ENCODE data around the gene NTRK2. TPM values are rescaled to one million over a fixed set of nuclear protein-coding genes. Genes with fewer than 3 reads are reported as not detected.

The NTRK2 gene
- total RNA-seq, 8 experiments from 2014 or later, result 0.49 to 238 (median 15.5) TPM

- H3K4me3 ChIP-seq, result no peak overlapping the region
- in situ Hi-C loops (cut with MboI; ENCODE audit: low pct_unique_long_range_greater_than_20kb in 2 of 9, low sequenced_read_pairs in 9 of 9, unreplicated experiment in 9 of 9), result no loop called here
These were observed 41.9 kb downstream of the NTRK2 start for GRCh38 chr9:84711398-84711777.

DNA sequence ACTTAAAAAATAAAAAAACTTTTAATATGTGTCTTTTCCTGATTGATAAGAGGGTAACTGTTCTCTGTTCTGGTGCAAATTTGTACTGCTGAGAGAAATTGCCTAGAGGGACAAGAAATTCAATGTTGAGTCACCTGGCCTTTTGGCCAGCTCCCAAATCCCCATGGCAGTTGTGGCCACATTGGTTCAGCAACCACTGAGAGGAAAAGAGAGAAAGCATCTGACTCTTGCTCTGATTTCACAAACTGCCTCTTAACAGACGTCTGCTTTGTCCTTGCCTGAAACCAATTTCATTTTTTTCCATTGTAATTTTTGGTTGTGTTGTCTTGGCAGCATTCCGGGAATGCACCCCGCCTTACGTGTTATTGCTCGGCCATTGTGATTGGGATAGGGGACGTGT is 42.4 kb downstream of the NTRK2 start:
- Histone ChIP-seq H3K4me1 (replicated peaks in 1 of 2) (peaks cover 0 to 12% of the 10 kb centered on the region in 2 donors), H3K4me3 (no peak overlapping the region), H3K27ac (no peak overlapping the region)
- 20 to 92% (median 81%) methylated on average over 1 to 6 of the region's 6 CpGs; no CpG with 5 or more reads in 1 of the 10 experiments for WGBS, 10 experiments
- peak in 4 of 8 experiments; percentile 18 to 83 (median 44) for ATAC-seq (replicated peaks in 6 of 8)
- in situ Hi-C loops (cut with MboI; ENCODE audit: low pct_unique_long_range_greater_than_20kb in 2 of 9, low sequenced_read_pairs in 9 of 9, unreplicated experiment in 9 of 9), result no loop called here

More at GRCh38 chr9:84711398-84711777, 41.9 kb downstream of the NTRK2 start:
- ATAC-seq (replicated peaks in 6 of 8), result no peak
- peaks cover 0 to 12% of the 10 kb centered on the region in 2 donors for H3K4me1 ChIP-seq (replicated peaks in 1 of 2)
- H3K27ac ChIP-seq, result no peak overlapping the region
- 65 to 100% (median 91%) methylated on average over 1 to 7 of the region's 7 CpGs for WGBS, 10 experiments

GRCh38 chr9:84716217-84716616 is 46.7 kb downstream of the NTRK2 start:
- in situ Hi-C loops (cut with MboI; ENCODE audit: low pct_unique_long_range_greater_than_20kb in 2 of 9, low sequenced_read_pairs in 9 of 9, unreplicated experiment in 9 of 9), result no loop called here
- WGBS, 10 experiments, result 17 to 100% (median 80%) methylated on average over 1 to 3 of the region's 3 CpGs; no CpG with 5 or more reads in 1 of the 10 experiments
- no peak overlapping the region for H3K27ac ChIP-seq

GRCh38 chr9:84718476-84718875 is 48.9 kb downstream of the NTRK2 start:
- H3K4me1 ChIP-seq (replicated peaks in 1 of 2), result peaks cover 0 to 5% of the 10 kb centered on the region in 2 donors
- peak in 1 of 8 experiments; percentile 15 for ATAC-seq (replicated peaks in 6 of 8)
- no peak overlapping the region for H3K27ac ChIP-seq
- in situ Hi-C loops (cut with MboI; ENCODE audit: low pct_unique_long_range_greater_than_20kb in 2 of 9, low sequenced_read_pairs in 9 of 9, unreplicated experiment in 9 of 9), result no loop called here
- H3K4me3 ChIP-seq, result no peak overlapping the region
- WGBS, 10 experiments, result 8 to 89% (median 49%) methylated on average over 1 to 5 of the region's 5 CpGs; no CpG with 5 or more reads in 2 of the 10 experiments

More at GRCh38 chr9:84716217-84716616, 46.7 kb downstream of the NTRK2 start:
- Histone ChIP-seq H3K4me3 (no peak overlapping the region), H3K4me1 (replicated peaks in 1 of 2) (peaks cover 0 to 5% of the 10 kb centered on the region in 2 donors)
- no peak for ATAC-seq (replicated peaks in 6 of 8)

DNA sequence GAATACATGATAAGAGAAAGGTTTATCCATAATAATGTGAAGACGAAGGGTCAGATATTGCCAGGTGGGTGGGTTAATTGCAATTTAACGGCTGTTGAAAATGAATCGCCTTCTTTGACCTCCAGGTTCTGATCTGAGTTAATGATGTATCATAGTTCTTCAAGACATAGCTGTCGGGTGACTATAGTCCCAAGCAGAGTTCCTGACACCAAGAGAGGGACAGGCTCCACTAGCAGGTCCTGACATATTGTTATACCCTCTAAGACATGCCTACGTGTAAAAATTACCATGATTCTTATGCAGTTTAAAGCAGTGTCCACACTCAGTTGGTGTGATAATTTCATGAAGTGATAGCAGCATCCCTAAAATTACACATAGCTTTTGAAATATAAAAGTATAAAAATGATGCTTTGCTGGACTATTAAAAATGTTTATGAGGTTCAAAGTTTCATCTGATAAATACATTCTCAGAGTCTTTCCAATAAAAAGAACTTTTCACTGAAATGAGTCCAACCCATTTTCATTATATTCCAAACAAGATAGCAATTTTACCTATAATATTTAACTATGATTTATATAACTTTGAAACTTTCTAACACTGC is 53.0 kb downstream of the NTRK2 start:
- Histone ChIP-seq H3K4me3 (no peak overlapping the region), H3K27ac (no peak overlapping the region), H3K4me1 (replicated peaks in 1 of 2) (no peaks in the 10 kb centered on the region)
- in situ Hi-C loops (cut with MboI; ENCODE audit: low pct_unique_long_range_greater_than_20kb in 2 of 9, low sequenced_read_pairs in 9 of 9, unreplicated experiment in 9 of 9), result no loop called here
- ATAC-seq (replicated peaks in 6 of 8), result no peak
- WGBS, 10 experiments, result 17 to 100% (median 78%) methylated on average over 1 to 5 of the region's 5 CpGs; no CpG with 5 or more reads in 2 of the 10 experiments

GRCh38 chr9:84723426-84723825 is 53.9 kb downstream of the NTRK2 start:
- H3K27ac ChIP-seq, result no peak overlapping the region
- no peak overlapping the region for H3K4me3 ChIP-seq
- ATAC-seq (replicated peaks in 6 of 8), result no peak
- H3K4me1 ChIP-seq (replicated peaks in 1 of 2), result no peaks in the 10 kb centered on the region
- WGBS, 10 experiments, result 39 to 100% (median 94%) methylated on average over 1 to 3 of the region's 3 CpGs
- in situ Hi-C loops (cut with MboI; ENCODE audit: low pct_unique_long_range_greater_than_20kb in 2 of 9, low sequenced_read_pairs in 9 of 9, unreplicated experiment in 9 of 9), result no loop called here

DNA sequence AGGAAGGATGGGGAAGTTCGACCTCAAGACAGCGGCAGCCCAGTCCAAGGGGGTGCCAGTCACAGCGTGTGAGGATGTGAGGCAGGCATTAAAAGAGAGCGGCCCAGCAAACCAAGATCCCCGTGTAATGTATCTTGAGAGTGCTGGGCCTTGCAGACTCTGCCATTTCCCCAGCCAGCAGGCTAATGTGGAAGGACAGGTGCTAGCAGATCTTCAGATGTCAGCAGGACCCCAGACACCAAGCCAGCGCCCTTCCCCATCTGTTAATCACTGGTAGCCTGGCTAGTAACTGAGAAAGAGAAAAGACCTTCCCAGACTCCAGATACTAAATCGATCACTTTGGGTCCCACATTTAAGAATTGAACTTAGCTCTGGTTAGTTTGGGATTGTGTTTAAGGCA is 62.2 kb downstream of the NTRK2 start:
- whole genome bisulfite sequencing, 10 experiments, result 0 to 100% (median 81%) methylated on average over 1 to 5 of the region's 7 CpGs; no CpG with 5 or more reads in 2 of the 10 experiments
- no peaks in the 10 kb centered on the region for H3K4me1 ChIP-seq (replicated peaks in 1 of 2)
- ATAC-seq (replicated peaks in 6 of 8), result no peak
- H3K4me3 ChIP-seq, result no peak overlapping the region
- no peak overlapping the region for H3K27ac ChIP-seq
- in situ Hi-C loops (cut with MboI; ENCODE audit: low pct_unique_long_range_greater_than_20kb in 2 of 9, low sequenced_read_pairs in 9 of 9, unreplicated experiment in 9 of 9), result no loop called here

DNA sequence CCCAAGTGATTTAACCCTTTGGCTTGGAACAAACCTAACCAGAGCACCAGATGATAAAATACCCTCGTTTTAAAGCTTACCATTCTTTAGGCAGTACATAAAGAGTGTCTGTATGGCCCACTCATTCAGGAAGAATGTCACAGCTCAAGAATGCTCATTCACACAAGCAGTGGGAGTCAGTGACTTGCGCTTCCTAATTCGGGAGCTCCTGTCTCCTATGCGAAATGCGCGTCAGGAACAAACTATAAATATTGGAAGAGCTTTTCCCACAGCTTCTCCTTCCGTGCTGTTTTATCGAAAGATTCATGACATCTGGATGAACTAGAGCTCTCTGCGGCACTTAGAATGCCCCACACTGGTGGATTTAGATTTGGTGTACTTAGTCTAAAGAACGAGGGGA is 66.6 kb downstream of the NTRK2 start:
- ATAC-seq (replicated peaks in 6 of 8), result peak in 1 of 8 experiments; percentile 31
- Histone ChIP-seq H3K4me3 (no peak overlapping the region), H3K4me1 (replicated peaks in 1 of 2) (no peaks in the 10 kb centered on the region), H3K27ac (no peak overlapping the region)
- 37 to 95% (median 82%) methylated on average over 4 to 10 of the region's 10 CpGs; no CpG with 5 or more reads in 2 of the 10 experiments for WGBS, 10 experiments
- in situ Hi-C loops (cut with MboI; ENCODE audit: low pct_unique_long_range_greater_than_20kb in 2 of 9, low sequenced_read_pairs in 9 of 9, unreplicated experiment in 9 of 9), result no loop called here

DNA sequence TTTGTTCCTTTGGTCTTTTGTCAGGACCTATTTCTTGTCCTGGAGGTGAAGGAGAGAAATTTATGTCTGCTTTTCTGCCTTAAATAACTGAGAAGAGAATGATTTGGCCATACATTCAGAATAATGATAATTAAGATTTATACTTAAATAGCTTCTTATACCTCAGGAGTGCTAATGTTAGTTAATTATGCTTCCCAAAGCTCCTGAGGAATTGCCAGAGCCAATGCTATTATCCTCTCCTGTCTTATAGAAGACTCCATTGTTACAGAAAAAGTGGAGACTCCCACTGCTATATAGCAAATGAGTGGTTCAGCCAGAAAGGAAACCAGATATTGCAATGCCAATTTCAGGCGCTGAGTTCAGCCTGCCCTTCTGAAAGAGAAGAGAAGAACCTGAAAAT is 67.0 kb downstream of the NTRK2 start:
- no peak for ATAC-seq (replicated peaks in 6 of 8)
- 27 to 100% (median 83%) methylated on average over 1 of the region's 1 CpG; no CpG with 5 or more reads in 1 of the 10 experiments for WGBS, 10 experiments
- Histone ChIP-seq H3K4me3 (no peak overlapping the region), H3K27ac (no peak overlapping the region), H3K4me1 (replicated peaks in 1 of 2) (no peaks in the 10 kb centered on the region)
- in situ Hi-C loops (cut with MboI; ENCODE audit: low pct_unique_long_range_greater_than_20kb in 2 of 9, low sequenced_read_pairs in 9 of 9, unreplicated experiment in 9 of 9), result no loop called here

DNA sequence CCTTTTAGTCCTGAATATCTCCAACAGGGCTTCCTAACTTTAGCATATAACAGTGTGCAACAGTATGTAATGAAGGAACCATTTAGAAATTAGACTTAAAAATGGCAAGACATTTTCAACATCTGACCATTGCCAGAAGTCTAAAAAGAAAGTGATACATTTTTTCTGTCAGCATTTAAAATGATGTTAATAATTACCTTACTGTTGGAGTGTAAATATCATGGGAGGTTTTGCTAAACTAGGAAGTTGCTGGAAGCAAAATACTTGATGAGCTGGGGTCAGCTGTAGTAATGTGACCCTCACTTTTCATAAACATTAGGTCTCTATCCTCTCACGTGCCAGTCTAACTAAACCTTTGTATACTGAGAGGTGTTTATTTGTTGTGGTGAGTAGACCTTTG is 68.8 kb downstream of the NTRK2 start:
- in situ Hi-C loops (cut with MboI; ENCODE audit: low pct_unique_long_range_greater_than_20kb in 2 of 9, low sequenced_read_pairs in 9 of 9, unreplicated experiment in 9 of 9), result no loop called here
- no peaks in the 10 kb centered on the region for H3K4me1 ChIP-seq (replicated peaks in 1 of 2)
- H3K4me3 ChIP-seq, result no peak overlapping the region
- no peak for ATAC-seq (replicated peaks in 6 of 8)
- 0 to 90% (median 40%) methylated on average over 1 of the region's 1 CpG; no CpG with 5 or more reads in 6 of the 10 experiments for WGBS, 10 experiments
- no peak overlapping the region for H3K27ac ChIP-seq

DNA sequence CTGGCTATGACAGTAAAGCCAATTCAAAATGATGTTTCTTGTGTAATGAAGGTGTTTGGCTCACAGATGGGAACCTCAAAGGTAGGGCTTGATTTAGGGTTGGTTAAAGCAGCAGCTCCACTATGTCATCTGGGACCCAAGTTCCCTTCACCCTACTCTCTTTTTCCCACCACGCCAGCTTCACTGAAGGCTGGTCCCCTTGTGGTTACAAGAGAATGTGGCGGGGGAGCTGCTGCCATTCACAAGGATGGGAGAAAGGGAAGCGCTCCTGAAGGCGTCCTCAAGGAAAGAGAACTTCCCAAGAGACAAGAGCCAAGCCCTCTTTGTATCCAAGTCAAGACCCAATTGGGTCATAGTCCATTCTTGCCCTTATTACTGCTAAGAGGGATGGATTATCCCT is 72.7 kb downstream of the NTRK2 start:
- WGBS, 10 experiments, result 71 to 100% (median 100%) methylated on average over 1 to 4 of the region's 4 CpGs; no CpG with 5 or more reads in 3 of the 10 experiments
- Histone ChIP-seq H3K4me1 (replicated peaks in 1 of 2) (no peaks in the 10 kb centered on the region), H3K27ac (no peak overlapping the region), H3K4me3 (no peak overlapping the region)
- in situ Hi-C loops (cut with MboI; ENCODE audit: low pct_unique_long_range_greater_than_20kb in 2 of 9, low sequenced_read_pairs in 9 of 9, unreplicated experiment in 9 of 9), result no loop called here
- no peak for ATAC-seq (replicated peaks in 6 of 8)

DNA sequence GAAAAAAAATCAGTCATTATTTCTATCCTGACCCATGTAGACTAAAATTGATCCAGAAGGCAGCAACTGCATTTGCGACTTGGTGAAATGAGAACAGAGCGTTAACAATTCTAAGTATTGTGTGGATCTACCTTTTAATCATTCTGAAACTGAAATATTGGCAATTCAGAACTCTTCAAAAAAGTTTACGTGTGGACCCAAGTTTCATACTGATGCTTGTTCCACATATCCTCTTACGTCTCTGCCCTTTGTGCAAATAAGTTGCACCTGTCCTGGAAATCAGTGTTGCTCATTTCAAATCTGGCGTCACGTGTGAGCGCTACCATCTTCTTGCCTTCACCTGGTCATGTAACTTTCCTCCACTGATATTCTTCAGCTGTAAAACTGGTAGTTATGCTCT is 74.7 kb downstream of the NTRK2 start:
- Histone ChIP-seq H3K4me3 (no peak overlapping the region), H3K4me1 (replicated peaks in 1 of 2) (no peaks in the 10 kb centered on the region), H3K27ac (no peak overlapping the region)
- in situ Hi-C loops (cut with MboI; ENCODE audit: low pct_unique_long_range_greater_than_20kb in 2 of 9, low sequenced_read_pairs in 9 of 9, unreplicated experiment in 9 of 9), result no loop called here
- 67 to 100% (median 96%) methylated on average over 2 to 7 of the region's 7 CpGs; no CpG with 5 or more reads in 1 of the 10 experiments for WGBS, 10 experiments
- ATAC-seq (replicated peaks in 6 of 8), result no peak

GRCh38 chr9:84744726-84745125 is 75.2 kb downstream of the NTRK2 start:
- in situ Hi-C loops (cut with MboI; ENCODE audit: low pct_unique_long_range_greater_than_20kb in 2 of 9, low sequenced_read_pairs in 9 of 9, unreplicated experiment in 9 of 9), result no loop called here
- no peaks in the 10 kb centered on the region for H3K4me1 ChIP-seq (replicated peaks in 1 of 2)
- no peak for ATAC-seq (replicated peaks in 6 of 8)
- no peak overlapping the region for H3K4me3 ChIP-seq
- no peak overlapping the region for H3K27ac ChIP-seq
- WGBS, 10 experiments, result 60 to 98% (median 92%) methylated on average over 1 to 11 of the region's 11 CpGs; no CpG with 5 or more reads in 1 of the 10 experiments

- no peak overlapping the region for H3K4me3 ChIP-seq
- H3K27ac ChIP-seq, result no peak overlapping the region
- no peak for ATAC-seq (replicated peaks in 6 of 8)
- 0 to 97% (median 50%) methylated on average over 1 to 2 of the region's 2 CpGs; no CpG with 5 or more reads in 3 of the 10 experiments for WGBS, 10 experiments
- no peaks in the 10 kb centered on the region for H3K4me1 ChIP-seq (replicated peaks in 1 of 2)
- in situ Hi-C loops (cut with MboI; ENCODE audit: low pct_unique_long_range_greater_than_20kb in 2 of 9, low sequenced_read_pairs in 9 of 9, unreplicated experiment in 9 of 9), result no loop called here
These were observed 78.6 kb downstream of the NTRK2 start for GRCh38 chr9:84748112-84748511.

All from motor neuron (in vitro differentiated cells).